ACHN (cell line): ENCODE measurements around the gene JPT2.
A peak's percentile ranks its signal among the peaks of the same experiment; 100 is the strongest.
"Not testable (repeated sequence)": the region's sequence is repeated elsewhere in the genome, so short reads cannot be mapped to it uniquely, and the experiment has no call there.

Experiments used
- DNase-seq: peaks from one replicate; pipeline ENCODE4 v3.0.0-alpha.2; 2015
- in situ Hi-C: cut with HindIII; loops from 2 replicates; pipeline ENCODE4 v1.10.0; 2017; ENCODE audit warnings: low sequenced_read_pairs, low pct_ligation_motif_present, low pct_unique_long_range_greater_than_20kb

Gene JPT2

DNA sequence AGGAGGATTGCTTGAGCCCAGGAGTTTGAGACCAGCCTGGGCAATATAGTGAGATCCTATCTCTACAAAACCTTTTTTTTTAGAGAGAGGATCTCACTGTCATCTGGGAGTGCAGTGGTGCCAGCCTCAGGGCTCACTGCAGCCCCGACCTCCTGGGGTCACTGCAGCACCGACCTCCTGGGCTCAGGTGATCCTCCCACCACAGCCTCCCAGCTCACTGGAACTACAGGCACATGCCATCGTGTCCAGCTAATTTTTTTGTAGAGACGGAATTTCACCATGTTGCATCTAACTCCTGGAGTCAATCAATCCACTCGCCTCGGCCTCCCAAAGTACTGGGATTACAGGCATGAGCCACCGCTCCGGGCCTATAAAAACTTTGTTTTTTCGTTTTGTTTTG lies 43.3 kb downstream of the JPT2 start:
- DNase-seq = no peak
- in situ Hi-C loops = no loop called here

DNA sequence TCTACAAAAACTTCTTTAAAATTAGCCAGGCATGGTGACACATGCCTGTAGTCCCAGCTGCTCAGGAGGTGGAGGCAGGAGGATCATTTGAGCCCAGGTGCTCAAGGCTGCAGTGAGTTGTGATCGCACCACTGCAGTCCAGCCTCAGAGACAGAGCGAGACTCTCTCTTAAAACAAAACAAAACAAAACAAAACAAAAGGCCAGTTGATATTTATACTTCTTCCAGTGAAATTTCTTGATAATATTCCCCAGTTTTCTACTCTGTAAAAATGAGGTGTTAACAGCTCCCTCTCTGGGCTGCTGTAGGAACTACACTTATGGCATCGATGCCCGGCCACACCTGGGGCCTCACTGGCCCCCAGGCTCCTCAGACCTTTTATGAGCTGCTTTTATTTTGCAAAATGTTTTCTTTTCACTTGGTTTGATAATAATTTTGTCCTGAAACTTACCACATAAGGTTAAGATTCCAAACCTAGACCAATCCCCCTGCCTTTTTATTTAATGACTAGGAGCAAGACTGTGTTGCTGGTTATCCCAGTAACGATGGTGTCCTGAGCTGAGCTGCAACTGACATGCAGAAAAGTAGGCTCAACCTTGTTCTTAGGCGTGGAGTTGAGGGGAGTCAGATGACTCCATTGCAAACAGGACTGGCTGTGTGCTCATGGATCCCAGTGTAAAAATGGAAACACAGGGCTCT lies 45.5 kb downstream of the JPT2 start:
- in situ Hi-C loops = no loop called here
- DNase-seq = peak; percentile 71

DNA sequence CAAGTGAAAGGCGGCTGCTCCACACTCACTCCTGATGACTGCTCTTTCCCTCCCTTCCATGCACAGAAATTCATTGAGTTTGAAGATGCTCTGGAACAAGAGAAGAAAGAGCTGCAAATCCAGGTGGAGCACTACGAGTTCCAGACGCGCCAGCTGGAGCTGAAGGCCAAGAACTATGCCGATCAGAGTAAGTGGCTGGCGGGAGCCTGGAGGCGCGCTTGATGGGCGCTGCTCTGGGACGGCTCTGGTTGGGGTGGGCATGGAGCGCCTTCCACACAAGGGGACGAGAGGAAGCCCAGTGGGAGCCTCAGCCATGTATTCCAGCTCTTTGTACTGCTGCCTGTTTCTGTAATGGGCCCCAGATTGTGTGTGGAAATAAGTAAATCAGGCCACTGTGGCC lies 46.4 kb downstream of the JPT2 start:
- DNase-seq = no peak
- in situ Hi-C loops = no loop called here

DNA sequence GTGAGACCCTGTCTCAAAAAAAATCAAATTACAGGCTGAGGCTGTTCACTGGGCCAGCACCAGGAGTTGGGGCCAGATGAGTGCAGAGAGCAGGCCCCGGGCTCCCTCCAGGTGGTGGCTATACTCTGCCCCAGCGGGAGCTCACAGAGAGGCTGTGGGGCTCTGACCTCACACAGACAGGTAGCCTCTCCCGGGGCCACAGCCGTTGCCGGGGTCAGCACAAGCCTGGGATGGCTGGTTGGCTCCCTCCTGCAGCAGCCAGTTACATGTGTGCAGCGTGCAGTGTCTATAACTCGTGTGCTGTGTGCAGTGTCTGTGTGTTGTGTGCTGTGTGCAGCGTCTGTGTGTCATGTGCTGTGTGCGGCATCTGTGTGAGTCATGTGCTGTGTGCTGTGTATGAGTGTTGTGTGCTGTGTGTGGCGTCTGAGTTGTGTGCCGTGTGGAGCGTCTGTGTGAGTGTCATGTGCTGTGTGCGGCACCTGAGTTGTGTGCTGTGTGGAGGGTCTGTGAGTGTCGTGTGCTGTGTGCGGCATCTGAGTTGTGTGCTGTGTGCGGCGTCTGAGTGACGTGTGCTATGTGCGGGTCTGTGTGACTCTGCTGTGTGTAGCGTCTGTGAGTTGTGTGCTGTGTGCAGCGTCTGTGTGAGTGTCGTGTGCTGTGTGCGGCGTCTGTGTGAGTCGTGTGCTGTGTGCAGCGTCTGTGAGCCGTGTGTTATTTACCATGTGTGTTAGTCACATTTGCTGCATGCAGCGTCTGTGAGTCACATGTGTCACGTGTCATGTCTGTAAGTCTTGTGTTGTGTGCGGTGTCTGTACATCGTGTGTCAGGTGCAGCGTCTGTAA lies 48.8 kb downstream of the JPT2 start:
- in situ Hi-C loops = no loop called here
- DNase-seq = no peak

DNA sequence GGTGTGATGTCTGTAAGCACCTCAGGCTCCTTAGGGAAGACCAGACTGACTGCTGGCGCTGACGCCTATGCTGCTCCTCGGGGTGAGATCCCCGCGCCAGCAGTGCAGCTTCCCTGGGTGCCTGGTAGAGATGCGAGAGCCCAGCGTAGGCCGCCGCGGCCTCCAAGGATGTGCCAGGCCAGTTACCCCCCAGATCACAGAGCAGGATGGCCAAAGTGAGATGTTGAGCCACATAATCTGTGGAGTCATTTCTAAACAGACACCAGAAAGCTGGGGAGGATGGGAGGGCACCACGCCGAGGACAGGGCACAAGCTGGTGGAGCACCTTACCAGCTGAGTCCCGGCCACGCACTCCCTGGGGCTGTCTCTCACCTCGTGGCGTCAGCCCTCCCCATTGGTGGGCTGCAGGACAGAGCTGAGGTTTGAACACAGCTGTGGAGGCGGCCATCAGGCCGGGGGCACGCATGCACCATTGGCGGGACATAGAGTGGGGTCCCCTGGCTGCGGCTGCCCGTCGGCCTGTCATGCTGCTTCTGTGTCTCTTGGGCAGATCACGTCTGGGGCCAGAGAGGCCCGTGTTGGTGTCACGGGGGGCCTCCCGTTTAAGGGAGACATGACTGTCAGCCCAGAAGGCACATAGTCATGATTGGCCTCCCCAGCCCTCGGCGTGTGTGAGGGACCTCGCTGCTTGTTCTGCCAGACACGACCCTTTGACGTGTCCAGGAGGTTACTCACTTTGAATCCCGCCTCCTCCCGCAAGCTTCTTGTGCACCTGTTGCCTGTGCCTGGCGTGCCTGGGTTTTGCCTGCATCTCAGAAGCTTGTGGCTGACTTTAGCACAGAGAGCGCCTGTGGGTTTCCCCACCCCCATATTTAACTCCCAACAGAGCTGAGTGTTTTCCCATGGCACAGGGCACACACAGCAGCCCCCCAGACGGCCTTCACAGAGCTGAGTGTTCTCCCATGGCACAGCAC lies 49.9 kb downstream of the JPT2 start:
- DNase-seq = no peak
- in situ Hi-C loops = no loop called here

DNA sequence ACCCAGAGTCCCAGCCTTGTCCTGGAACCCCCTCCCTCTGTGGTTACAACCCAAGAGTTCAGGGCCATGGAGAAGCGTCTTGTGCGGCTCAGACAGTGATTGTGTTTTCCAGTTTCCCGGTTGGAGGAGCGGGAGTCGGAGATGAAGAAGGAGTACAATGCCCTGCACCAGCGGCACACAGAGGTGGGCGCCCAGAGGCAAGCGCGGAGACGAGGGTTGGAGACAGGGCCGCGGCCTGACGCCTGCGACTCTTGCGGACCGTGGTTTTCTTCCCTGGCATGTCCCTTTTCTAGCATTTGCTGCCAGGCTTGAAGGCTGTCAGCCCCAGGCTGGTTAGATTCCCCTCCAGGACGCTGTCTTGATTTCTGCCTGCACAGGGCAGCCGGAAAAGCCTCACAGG lies 50.9 kb downstream of the JPT2 start:
- in situ Hi-C loops = no loop called here

DNA sequence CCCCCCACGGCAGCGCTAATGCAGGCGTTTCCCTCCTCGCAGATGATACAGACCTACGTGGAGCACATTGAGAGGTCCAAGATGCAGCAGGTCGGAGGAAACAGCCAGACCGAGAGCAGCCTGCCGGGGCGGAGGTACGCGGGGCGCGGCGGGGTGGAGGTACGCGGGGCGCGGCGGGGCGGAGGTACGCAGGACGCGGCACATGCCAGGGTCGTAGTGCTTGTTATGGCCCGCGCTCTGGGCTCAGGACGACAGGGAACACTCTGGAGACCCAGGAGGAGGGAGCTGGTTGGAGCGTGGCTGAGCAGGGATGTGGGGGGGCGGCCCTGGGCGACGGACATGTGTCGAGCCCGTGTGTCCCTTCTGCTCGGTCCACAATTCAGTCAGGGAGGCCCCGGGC lies 51.4 kb downstream of the JPT2 start:
- in situ Hi-C loops = no loop called here
- DNase-seq = no peak

More for the DNA sequence above, 50.9 kb downstream of the JPT2 start:
- no peak for DNase-seq

DNA sequence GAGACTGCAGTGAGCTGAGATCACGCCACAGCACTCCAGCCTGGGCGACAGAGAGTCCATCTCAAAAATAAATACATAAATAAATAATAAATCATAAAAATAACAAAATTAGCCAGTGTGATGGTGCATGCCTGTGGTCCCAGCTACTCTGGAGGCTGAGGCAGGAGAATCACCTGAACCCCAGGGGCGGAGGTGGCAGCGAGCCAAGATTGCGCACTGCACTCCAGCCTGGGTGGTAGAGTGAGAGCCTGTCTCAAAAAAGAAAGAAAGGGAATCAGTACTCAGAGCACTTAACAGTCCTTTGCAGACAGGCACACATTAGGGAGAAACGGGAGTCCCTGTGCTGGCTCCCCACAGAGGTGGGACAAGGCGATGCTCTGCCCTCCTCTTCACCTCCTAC lies 53.0 kb downstream of the JPT2 start:
- in situ Hi-C loops = no loop called here

DNA sequence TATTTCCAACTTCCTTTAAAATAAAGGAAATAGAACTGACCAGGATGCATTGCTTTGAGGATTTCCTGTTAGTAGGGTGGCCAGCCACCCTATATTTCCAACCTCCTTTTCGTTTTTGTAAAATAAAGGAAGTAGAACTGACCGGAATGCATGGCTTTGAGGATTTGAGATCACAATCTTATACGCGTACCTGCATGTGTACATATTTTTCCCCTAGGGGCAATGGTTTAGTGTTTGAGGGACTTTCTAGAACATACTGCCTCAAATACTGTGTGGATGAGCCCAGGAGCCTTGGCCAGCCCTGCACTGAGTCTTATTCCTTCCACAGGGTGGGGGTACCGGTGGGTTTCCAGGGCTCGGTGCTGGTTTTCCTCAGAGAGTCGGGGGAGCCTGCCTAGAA lies 53.5 kb downstream of the JPT2 start:
- in situ Hi-C loops = no loop called here

More for the DNA sequence above, 53.0 kb downstream of the JPT2 start:
- no peak for DNase-seq

DNA sequence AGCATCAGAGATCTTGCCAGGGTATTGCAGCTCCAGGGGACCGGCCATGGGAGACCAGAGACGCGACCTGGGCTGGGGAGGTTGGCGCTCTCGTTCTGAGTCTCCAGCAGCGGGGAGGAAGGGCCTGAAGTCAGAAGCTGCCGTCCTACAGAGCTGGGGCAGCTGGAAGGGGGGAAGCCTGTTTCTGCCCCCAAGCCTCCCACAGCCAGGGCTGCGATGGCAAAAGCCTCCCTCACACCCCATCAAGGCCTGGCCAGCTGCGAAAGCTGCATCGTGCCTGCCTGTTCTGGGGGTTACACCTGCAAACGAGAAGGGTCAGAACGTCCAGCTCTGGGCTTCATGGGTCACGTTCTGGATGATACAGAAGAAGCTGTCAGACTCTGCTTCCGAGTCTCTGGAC lies 54.0 kb downstream of the JPT2 start:
- in situ Hi-C loops = no loop called here

More for the DNA sequence above, 53.5 kb downstream of the JPT2 start:
- DNase-seq = no peak

DNA sequence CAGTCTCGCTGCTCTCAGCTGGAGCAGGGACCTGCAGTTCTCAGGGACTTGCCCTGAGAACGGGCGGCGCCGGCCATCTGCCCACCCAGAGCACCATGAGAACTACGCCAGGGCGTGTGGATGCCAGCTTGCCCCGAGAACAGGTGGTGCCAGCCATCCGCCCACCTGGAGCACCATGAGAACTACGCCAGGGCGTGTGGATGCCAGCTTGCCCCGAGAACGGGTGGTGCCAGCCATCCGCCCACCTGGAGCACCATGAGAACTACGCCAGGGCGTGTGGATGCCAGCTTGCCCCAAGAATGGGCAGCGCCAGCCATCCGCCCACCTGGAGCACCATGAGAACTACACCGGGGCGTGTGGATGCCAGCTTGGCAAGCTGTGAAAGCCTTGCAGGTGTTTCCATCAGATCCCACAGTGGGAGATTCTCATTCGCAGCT lies 54.5 kb downstream of the JPT2 start:
- DNase-seq, in situ Hi-C loops: not testable (repeated sequence)

More for the DNA sequence above, 54.0 kb downstream of the JPT2 start:
- DNase-seq = no peak

DNA sequence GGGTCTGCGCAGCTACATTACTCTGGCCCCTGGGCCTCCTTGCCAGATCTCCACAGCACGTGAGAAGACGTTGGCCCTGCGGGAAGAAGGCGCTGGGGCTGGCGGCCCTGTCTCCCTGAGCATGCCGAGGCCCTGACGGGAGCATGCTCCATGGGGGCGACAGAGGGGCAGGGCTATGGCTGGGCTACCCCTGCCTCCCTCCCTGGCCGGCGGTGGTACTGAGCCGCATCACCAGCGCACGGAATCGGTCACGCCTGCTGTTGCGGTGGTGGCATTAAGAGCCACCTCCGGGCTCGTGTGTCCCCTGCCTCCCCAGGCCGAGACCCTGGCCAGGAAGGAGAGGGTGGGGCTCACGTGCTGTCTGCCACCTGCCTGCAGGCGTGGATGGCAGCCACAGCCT lies 56.0 kb downstream of the JPT2 start:
- in situ Hi-C loops = no loop called here
- no peak for DNase-seq

DNA sequence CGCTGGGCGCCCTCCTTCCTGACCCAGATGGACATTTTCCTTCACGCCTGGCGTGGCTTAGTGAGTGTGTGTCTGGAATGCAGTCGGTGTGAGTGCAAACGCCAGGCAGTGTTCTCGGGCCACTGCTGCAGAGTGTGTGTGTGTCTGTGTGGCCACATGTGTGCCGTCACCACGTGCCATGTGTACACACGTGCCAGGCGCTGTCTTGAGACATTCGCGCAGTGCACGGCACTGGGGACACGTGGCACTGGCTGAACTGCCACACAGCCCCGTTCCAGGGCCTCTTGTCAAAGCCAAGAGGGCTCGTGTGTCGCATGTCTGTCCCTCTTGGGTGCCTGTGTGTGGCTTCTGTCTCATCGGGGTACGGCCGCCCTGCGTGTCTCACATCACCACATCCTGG lies 56.7 kb downstream of the JPT2 start:
- in situ Hi-C loops = no loop called here
- DNase-seq = no peak

DNA sequence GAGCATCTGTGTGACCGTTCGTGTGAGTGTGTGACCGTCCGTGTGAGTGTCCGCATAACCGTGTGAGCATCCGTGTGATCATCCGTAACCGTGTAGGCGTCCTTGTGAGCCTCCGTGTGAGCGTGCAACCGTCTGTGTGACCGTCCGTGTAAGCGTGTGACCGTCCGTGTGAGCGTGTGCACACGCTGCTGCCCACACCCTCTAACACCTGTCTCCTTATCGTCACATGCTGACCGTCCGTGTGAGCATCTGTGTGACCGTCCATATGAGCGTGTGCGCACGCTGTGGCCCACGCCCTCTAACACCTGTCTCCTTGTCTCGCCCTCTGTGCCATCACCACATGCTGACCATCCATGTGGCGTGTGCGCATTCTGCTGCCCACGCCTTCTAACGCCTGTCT lies 62.2 kb downstream of the JPT2 start:
- in situ Hi-C loops = no loop called here
- DNase-seq = no peak

DNA sequence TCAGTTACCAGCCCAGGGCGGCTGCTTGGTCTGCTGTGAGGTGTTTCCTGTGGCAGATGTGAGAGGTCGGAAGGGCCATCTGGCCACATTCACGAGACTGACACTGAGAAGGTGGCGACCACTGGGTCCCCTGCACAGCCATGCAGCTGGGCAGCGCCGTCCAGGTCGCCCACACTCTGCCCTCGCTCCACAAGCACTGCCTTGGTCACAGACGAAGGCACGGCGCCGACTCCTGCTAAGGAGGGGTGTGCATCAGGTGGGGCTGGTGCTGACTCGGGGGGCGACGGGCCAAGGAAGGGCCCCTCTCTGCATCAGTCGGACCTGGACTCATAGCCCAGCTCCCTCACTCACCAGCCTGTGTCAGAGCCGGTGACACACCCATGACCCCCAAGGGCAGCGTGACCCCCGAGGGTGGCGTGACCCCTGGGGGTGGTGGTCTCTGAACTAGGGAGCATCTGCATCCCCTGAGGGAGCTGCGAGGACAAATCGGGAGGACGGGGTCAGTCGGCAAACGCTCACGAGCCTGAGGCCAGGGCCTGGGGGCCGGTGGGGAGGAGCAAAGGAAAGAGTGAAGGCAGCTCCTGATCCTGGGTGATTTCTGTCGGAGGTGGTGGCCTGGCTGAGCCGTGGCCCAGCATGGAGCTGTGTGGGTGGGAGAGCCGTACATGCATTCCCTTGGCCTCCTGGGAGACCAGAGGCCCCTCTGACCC lies 62.9 kb downstream of the JPT2 start:
- DNase-seq = no peak
- in situ Hi-C loops = no loop called here

DNA sequence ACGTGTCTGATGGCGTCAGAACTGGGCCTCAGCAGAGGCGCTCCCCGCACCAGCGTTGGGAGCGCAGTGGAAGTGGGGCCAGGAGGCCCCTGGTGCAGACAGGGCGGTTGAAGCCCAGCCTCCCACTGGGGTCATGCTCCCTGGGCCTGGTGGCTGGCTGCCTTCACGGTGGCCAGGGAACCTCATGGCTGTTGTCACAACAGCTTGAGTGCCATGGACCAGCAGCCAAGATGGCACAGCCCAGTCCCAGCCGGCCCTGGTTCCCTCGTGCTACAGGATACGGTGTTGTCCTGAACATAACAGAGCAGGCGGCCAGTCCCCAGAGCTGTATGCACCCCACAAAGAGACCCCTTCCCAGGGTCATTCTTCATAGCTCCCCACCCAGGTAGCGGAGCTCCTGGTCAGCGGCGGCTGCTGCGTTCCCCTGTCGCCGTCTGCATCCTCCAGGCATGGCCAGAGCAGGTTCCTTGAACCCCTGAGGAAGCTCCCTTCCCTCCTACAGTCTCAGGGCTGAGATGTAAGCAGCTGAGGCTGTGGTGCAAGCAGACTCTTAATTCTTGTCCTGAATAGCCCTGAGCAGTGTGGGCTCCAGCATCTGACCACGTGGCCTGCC lies 63.6 kb downstream of the JPT2 start:
- DNase-seq = no peak
- in situ Hi-C loops = no loop called here

DNA sequence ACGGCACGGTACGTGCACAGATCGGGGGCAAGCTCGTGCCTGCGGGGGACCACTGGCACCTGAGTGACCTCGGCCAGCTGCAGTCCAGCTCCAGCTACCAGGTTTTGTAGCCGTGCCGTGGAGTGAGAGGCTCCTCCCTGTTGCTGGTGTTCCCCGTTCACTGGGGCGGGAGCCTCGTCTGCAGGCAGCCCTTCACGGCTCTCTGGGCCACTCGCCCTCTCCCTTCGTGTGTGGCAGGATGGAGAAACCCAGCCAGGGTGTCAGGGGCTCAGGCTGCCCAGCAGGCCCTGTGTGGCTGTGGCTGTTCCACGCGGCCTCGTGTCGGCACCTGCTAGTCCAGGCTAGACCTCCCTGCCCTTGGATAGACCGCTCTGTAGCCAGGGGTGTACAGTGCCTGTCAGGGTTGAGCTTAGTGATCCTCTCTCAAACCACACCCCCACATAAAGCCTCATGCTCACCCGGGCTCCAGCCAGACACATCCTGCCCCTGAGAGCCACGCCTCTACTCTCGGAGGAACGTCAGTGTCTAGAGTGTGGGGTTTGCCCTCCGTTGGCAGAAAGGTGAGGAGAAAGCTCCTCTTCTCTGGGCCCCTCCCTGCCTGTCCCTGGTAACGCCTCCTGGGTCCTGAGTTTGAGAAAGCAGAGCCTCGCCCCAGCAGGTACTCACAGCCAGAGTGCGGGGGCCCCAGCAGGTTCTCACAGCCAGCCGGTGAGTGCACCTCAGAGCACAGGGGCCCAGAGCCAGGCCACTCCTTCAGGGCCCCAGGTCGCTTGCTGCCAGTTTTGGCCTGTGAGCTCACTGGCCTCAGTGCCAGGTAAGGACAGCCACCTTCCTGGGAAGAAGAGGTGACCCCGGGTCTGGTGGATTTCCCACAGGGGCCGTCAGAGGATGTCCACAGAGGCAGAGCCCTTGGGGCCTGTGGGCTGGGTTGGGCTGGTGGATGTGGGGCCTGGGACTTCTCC lies 65.6 kb downstream of the JPT2 start:
- no peak for DNase-seq
- in situ Hi-C loops = no loop called here
